GM23338 (cell line): ENCODE data around the gene NEUROG2. TPM values are rescaled to one million over a fixed set of nuclear protein-coding genes. Genes with fewer than 3 reads are reported as not detected.

Experiments used
- ATAC-seq: fragments of 200-7000 bp; cut with Tn5 transposase; 3 replicates; pipeline ENCODE4 v1.9.1; 2020
- DNase-seq: peaks from one replicate; pipeline ENCODE4 v3.0.0-alpha.2; 2015; ENCODE audit warnings: low spot score
- H2AFZ ChIP-seq: fragments of 200-600 bp; sonication (generic); 2 replicates; pipeline ENCODE4 v1.8.0; 2016; ENCODE audit warnings: antibody characterized with exemption, mild to moderate bottlenecking, moderate library complexity
- H3F3A ChIP-seq: fragments of 200-600 bp; sonication (generic); replicated peaks from 2 replicates; pipeline ENCODE4 v1.8.0; 2017; ENCODE audit warnings: antibody characterized with exemption, mixed run types, low read depth
- H3K27ac ChIP-seq: fragments of 200-600 bp; sonication (generic); 2 replicates; pipeline ENCODE4 v1.6.1; 2016; ENCODE audit warnings: low read depth
- H3K27me3 ChIP-seq: fragments of 200-600 bp; sonication (generic); 2 replicates; pipeline ENCODE4 v1.8.0; 2016; ENCODE audit warnings: mild to moderate bottlenecking, mixed run types, moderate library complexity; ENCODE audit not compliant: insufficient read depth
- H3K36me3 ChIP-seq: fragments of 200-600 bp; sonication (generic); 2 replicates; pipeline ENCODE4 v1.8.0; 2016; ENCODE audit warnings: mild to moderate bottlenecking; ENCODE audit not compliant: insufficient read depth
- H3K4me1 ChIP-seq: fragments of 200-600 bp; sonication (generic); 2 replicates; pipeline ENCODE4 v1.8.0; 2016; ENCODE audit warnings: mild to moderate bottlenecking, moderate library complexity; ENCODE audit not compliant: insufficient read depth
- H3K4me2 ChIP-seq: fragments of 200-600 bp; sonication (generic); 2 replicates; pipeline ENCODE4 v1.7.1; 2017; ENCODE audit warnings: mixed run types
- H3K4me3 ChIP-seq: fragments of 200-600 bp; sonication (generic); 2 replicates; pipeline ENCODE4 v1.6.1; 2016; ENCODE audit warnings: mixed run types
- H3K79me2 ChIP-seq: fragments of 200-600 bp; sonication (generic); replicated peaks from 2 replicates; pipeline ENCODE4 v1.8.0; 2017; ENCODE audit warnings: mild to moderate bottlenecking; ENCODE audit not compliant: insufficient read depth
- H3K9me2 ChIP-seq: fragments of 200-600 bp; sonication (generic); 2 replicates; pipeline ENCODE4 v1.8.0; 2017; ENCODE audit not compliant: insufficient read depth
- H4K20me1 ChIP-seq: fragments of 200-600 bp; sonication (generic); replicated peaks from 2 replicates; pipeline ENCODE4 v1.8.0; 2017; ENCODE audit warnings: mild to moderate bottlenecking; ENCODE audit not compliant: insufficient read depth
- H3K27ac Mint-ChIP-seq: 2 replicates; pipeline ENCODE4 v1.8.0; 2020; ENCODE audit warnings: inconsistent platforms, mild to moderate bottlenecking, moderate library complexity, mixed read lengths
- H3K27me3 Mint-ChIP-seq: 3 replicates; pipeline ENCODE4 v1.8.0; 2022; ENCODE audit warnings: low read depth, mild to moderate bottlenecking, moderate library complexity, mixed read lengths, inconsistent platforms; ENCODE audit not compliant: insufficient read depth, poor library complexity
- H3K36me3 Mint-ChIP-seq: 3 replicates; pipeline ENCODE4 v1.8.0; 2021; ENCODE audit warnings: low read depth, mild to moderate bottlenecking, inconsistent platforms, moderate library complexity, mixed read lengths
- H3K4me1 Mint-ChIP-seq: 3 replicates; pipeline ENCODE4 v1.8.0; 2020; ENCODE audit warnings: mild to moderate bottlenecking, inconsistent platforms, mixed read lengths
- H3K4me3 Mint-ChIP-seq: 3 replicates; pipeline ENCODE4 v1.8.0; 2021; ENCODE audit warnings: moderate library complexity, mild to moderate bottlenecking, inconsistent platforms, mixed read lengths
- H3K9me3 Mint-ChIP-seq: 3 replicates; pipeline ENCODE4 v1.8.0; 2020; ENCODE audit warnings: moderate library complexity, mild to moderate bottlenecking, inconsistent platforms, mixed read lengths
- CREB1 ChIP-seq: fragments of 250-450 bp; sonication (Bioruptor Pico); IDR thresholded peaks from 2 replicates; pipeline ENCODE4 v1.5.0; 2020; ENCODE audit warnings: low read depth, mild to moderate bottlenecking, moderate library complexity
- EZH2 ChIP-seq: fragments of 200-600 bp; sonication (generic); IDR thresholded peaks from one replicate; pipeline ENCODE4 v1.8.0; 2017; ENCODE audit warnings: antibody characterized with exemption, mild to moderate bottlenecking, low read depth; ENCODE audit not compliant: unreplicated experiment
- EZH2phosphoT487 ChIP-seq: fragments of 200-600 bp; sonication (generic); IDR thresholded peaks from one replicate; pipeline ENCODE4 v1.8.1; 2018; ENCODE audit warnings: antibody characterized with exemption; ENCODE audit not compliant: unreplicated experiment
- JUNB ChIP-seq: IDR thresholded peaks from one replicate; pipeline ENCODE4 v1.6.1; 2016; ENCODE audit warnings: antibody characterized with exemption; ENCODE audit not compliant: unreplicated experiment
- NANOG ChIP-seq: IDR thresholded peaks from 2 replicates; pipeline ENCODE4 v1.6.1; 2016; ENCODE audit warnings: antibody characterized with exemption, borderline replicate concordance
- POLR2AphosphoS5 ChIP-seq: IDR thresholded peaks from 2 replicates; pipeline ENCODE4 v1.6.1; 2016; ENCODE audit warnings: antibody characterized with exemption, low read depth
- STAT1 ChIP-seq: IDR thresholded peaks from one replicate; pipeline ENCODE4 v1.6.1; 2016; ENCODE audit warnings: antibody characterized with exemption; ENCODE audit not compliant: unreplicated experiment
- ZNF114 ChIP-seq: fragments of 250-450 bp; sonication (Bioruptor Pico); IDR thresholded peaks from 2 replicates; pipeline ENCODE4 v1.5.0; 2020; ENCODE audit warnings: mild to moderate bottlenecking, moderate library complexity
- ZNF331 ChIP-seq: fragments of 250-450 bp; sonication (Bioruptor Pico); IDR thresholded peaks from 2 replicates; pipeline ENCODE4 v1.5.0; 2020; ENCODE audit warnings: low read depth, mild to moderate bottlenecking, moderate library complexity
- polyA plus RNA-seq: library from polyadenylated mRNA; unstranded; fragments of >200 nt; fragmentation: Nextera tagmentation; extraction: Ambion mirVana; gene quantifications from 2 replicates; pipeline ENCODE4 v1.2.1, GENCODE V29; 2016
- total RNA-seq: library from RNA; depleted of rRNA; stranded (reverse); fragments of >200 nt; shearing (Covaris generic); gene quantifications from 2 replicates; pipeline ENCODE4 v1.2.3, GENCODE V29; 2014
- TF ChIP-seq, protein P1 (sequence below): IDR thresholded peaks from one replicate; pipeline ENCODE4 v1.6.1; 2018; ENCODE audit warnings: antibody characterized with exemption; ENCODE audit not compliant: unreplicated experiment
- TF ChIP-seq, protein P2 (sequence below): IDR thresholded peaks from 2 replicates; pipeline ENCODE4 v1.6.1; 2016; ENCODE audit warnings: antibody characterized with exemption
- TF ChIP-seq, protein P3 (sequence below), 2 experiments: fragments of 200-600 bp in 1 of 2; sonication (generic) in 1 of 2; conservative IDR thresholded peaks; 2 replicates each; pipeline versions ENCODE4 v1.5.1 to v1.6.1; 2016 to 2017; ENCODE audit warnings: antibody characterized with exemption in 2 of 2, low read depth in 2 of 2, mild to moderate bottlenecking in 2 of 2, moderate library complexity in 1 of 2
- TF ChIP-seq, protein P4 (sequence below): fragments of 250-450 bp; sonication (Bioruptor Pico); IDR thresholded peaks from 2 replicates; pipeline ENCODE4 v1.5.0; 2020; ENCODE audit warnings: mild to moderate bottlenecking, moderate library complexity

NEUROG2 gene
- total and polyA plus RNA-seq, 2 experiments from 2014 or later: not detected

DNA sequence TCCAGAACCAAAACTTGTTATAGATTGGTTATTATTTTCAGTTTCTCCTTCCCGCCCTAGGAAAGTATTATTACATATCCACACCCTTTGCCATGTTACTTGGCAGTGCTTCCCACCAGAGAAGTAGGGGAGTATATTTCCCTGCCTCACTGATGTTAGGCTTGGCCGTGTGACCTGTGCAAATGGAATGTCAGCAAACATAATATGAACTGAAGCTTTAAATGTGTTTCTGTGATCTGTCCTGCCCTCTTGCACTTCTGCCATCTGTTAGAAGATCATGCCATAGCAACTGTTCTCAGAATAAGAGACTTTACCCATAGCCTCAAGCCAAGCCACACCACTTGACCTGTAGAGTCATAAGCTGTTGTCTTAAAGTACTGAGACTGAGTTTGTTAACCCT, 36.7 kb upstream of the NEUROG2 start:
- Histone ChIP-seq H4K20me1 (no peaks in the 10 kb centered on the region), H3K4me2 (no peak overlapping the region), H3F3A (no peaks in the 10 kb centered on the region), H2AFZ (no peak overlapping the region), H3K4me1 (no peaks in the 10 kb centered on the region), H3K27me3 (no peaks in the 10 kb centered on the region), H3K9me2 (no peaks in the 10 kb centered on the region), H3K36me3 (peaks cover 4% of the 10 kb centered on the region; the same call in 1 of the 2 replicates), H3K27ac (no peak overlapping the region), H3K79me2 (no peaks in the 10 kb centered on the region), H3K4me3 (no peak overlapping the region)
- TF ChIP-seq EZH2 (no peak), POLR2AphosphoS5 (no peak), STAT1 (no peak), ZNF114 (CRISPR knock-in tag) (no peak), CREB1 (CRISPR knock-in tag) (no peak), JUNB (no peak), ZNF331 (CRISPR knock-in tag) (no peak), NANOG (no peak), EZH2phosphoT487 (no peak)
- TF ChIP-seq, protein P1, sequence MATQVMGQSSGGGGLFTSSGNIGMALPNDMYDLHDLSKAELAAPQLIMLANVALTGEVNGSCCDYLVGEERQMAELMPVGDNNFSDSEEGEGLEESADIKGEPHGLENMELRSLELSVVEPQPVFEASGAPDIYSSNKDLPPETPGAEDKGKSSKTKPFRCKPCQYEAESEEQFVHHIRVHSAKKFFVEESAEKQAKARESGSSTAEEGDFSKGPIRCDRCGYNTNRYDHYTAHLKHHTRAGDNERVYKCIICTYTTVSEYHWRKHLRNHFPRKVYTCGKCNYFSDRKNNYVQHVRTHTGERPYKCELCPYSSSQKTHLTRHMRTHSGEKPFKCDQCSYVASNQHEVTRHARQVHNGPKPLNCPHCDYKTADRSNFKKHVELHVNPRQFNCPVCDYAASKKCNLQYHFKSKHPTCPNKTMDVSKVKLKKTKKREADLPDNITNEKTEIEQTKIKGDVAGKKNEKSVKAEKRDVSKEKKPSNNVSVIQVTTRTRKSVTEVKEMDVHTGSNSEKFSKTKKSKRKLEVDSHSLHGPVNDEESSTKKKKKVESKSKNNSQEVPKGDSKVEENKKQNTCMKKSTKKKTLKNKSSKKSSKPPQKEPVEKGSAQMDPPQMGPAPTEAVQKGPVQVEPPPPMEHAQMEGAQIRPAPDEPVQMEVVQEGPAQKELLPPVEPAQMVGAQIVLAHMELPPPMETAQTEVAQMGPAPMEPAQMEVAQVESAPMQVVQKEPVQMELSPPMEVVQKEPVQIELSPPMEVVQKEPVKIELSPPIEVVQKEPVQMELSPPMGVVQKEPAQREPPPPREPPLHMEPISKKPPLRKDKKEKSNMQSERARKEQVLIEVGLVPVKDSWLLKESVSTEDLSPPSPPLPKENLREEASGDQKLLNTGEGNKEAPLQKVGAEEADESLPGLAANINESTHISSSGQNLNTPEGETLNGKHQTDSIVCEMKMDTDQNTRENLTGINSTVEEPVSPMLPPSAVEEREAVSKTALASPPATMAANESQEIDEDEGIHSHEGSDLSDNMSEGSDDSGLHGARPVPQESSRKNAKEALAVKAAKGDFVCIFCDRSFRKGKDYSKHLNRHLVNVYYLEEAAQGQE: no peak
- TF ChIP-seq, protein P2, sequence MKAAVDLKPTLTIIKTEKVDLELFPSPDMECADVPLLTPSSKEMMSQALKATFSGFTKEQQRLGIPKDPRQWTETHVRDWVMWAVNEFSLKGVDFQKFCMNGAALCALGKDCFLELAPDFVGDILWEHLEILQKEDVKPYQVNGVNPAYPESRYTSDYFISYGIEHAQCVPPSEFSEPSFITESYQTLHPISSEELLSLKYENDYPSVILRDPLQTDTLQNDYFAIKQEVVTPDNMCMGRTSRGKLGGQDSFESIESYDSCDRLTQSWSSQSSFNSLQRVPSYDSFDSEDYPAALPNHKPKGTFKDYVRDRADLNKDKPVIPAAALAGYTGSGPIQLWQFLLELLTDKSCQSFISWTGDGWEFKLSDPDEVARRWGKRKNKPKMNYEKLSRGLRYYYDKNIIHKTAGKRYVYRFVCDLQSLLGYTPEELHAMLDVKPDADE: no peak
- TF ChIP-seq, protein P3, sequence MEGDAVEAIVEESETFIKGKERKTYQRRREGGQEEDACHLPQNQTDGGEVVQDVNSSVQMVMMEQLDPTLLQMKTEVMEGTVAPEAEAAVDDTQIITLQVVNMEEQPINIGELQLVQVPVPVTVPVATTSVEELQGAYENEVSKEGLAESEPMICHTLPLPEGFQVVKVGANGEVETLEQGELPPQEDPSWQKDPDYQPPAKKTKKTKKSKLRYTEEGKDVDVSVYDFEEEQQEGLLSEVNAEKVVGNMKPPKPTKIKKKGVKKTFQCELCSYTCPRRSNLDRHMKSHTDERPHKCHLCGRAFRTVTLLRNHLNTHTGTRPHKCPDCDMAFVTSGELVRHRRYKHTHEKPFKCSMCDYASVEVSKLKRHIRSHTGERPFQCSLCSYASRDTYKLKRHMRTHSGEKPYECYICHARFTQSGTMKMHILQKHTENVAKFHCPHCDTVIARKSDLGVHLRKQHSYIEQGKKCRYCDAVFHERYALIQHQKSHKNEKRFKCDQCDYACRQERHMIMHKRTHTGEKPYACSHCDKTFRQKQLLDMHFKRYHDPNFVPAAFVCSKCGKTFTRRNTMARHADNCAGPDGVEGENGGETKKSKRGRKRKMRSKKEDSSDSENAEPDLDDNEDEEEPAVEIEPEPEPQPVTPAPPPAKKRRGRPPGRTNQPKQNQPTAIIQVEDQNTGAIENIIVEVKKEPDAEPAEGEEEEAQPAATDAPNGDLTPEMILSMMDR (conservative IDR thresholded peaks at IDR 0.05; ENCODE audit: low read depth in 2 of 2): no peak
- TF ChIP-seq, protein P4, sequence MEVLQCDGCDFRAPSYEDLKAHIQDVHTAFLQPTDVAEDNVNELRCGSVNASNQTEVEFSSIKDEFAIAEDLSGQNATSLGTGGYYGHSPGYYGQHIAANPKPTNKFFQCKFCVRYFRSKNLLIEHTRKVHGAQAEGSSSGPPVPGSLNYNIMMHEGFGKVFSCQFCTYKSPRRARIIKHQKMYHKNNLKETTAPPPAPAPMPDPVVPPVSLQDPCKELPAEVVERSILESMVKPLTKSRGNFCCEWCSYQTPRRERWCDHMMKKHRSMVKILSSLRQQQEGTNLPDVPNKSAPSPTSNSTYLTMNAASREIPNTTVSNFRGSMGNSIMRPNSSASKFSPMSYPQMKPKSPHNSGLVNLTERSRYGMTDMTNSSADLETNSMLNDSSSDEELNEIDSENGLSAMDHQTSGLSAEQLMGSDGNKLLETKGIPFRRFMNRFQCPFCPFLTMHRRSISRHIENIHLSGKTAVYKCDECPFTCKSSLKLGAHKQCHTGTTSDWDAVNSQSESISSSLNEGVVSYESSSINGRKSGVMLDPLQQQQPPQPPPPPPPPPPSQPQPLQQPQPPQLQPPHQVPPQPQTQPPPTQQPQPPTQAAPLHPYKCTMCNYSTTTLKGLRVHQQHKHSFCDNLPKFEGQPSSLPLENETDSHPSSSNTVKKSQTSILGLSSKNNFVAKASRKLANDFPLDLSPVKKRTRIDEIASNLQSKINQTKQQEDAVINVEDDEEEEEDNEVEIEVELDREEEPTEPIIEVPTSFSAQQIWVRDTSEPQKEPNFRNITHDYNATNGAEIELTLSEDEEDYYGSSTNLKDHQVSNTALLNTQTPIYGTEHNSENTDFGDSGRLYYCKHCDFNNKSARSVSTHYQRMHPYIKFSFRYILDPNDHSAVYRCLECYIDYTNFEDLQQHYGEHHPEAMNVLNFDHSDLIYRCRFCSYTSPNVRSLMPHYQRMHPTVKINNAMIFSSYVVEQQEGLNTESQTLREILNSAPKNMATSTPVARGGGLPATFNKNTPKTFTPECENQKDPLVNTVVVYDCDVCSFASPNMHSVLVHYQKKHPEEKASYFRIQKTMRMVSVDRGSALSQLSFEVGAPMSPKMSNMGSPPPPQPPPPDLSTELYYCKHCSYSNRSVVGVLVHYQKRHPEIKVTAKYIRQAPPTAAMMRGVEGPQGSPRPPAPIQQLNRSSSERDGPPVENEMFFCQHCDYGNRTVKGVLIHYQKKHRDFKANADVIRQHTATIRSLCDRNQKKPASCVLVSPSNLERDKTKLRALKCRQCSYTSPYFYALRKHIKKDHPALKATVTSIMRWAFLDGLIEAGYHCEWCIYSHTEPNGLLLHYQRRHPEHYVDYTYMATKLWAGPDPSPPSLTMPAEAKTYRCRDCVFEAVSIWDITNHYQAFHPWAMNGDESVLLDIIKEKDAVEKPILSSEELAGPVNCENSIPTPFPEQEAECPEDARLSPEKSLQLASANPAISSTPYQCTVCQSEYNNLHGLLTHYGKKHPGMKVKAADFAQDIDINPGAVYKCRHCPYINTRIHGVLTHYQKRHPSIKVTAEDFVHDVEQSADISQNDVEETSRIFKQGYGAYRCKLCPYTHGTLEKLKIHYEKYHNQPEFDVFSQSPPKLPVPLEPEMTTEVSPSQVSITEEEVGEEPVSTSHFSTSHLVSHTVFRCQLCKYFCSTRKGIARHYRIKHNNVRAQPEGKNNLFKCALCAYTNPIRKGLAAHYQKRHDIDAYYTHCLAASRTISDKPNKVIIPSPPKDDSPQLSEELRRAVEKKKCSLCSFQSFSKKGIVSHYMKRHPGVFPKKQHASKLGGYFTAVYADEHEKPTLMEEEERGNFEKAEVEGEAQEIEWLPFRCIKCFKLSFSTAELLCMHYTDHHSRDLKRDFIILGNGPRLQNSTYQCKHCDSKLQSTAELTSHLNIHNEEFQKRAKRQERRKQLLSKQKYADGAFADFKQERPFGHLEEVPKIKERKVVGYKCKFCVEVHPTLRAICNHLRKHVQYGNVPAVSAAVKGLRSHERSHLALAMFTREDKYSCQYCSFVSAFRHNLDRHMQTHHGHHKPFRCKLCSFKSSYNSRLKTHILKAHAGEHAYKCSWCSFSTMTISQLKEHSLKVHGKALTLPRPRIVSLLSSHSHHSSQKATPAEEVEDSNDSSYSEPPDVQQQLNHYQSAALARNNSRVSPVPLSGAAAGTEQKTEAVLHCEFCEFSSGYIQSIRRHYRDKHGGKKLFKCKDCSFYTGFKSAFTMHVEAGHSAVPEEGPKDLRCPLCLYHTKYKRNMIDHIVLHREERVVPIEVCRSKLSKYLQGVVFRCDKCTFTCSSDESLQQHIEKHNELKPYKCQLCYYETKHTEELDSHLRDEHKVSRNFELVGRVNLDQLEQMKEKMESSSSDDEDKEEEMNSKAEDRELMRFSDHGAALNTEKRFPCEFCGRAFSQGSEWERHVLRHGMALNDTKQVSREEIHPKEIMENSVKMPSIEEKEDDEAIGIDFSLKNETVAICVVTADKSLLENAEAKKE (CRISPR knock-in tag): no peak
- H3K27me3 Mint-ChIP-seq: no peaks in the 10 kb centered on the region
- H3K4me3 Mint-ChIP-seq: no peak overlapping the region
- ATAC-seq (no peak), DNase-seq (no peak)
- peaks cover 3% of the 10 kb centered on the region; the same call in 2 of the 3 replicates for H3K4me1 Mint-ChIP-seq
- H3K36me3 Mint-ChIP-seq: peaks cover 10% of the 10 kb centered on the region; the same call in 1 of the 3 replicates
- no peaks in the 10 kb centered on the region for H3K9me3 Mint-ChIP-seq
- no peak overlapping the region for H3K27ac Mint-ChIP-seq
